ENCODE results near the gene CSF2.

The CSF2 gene

DNA sequence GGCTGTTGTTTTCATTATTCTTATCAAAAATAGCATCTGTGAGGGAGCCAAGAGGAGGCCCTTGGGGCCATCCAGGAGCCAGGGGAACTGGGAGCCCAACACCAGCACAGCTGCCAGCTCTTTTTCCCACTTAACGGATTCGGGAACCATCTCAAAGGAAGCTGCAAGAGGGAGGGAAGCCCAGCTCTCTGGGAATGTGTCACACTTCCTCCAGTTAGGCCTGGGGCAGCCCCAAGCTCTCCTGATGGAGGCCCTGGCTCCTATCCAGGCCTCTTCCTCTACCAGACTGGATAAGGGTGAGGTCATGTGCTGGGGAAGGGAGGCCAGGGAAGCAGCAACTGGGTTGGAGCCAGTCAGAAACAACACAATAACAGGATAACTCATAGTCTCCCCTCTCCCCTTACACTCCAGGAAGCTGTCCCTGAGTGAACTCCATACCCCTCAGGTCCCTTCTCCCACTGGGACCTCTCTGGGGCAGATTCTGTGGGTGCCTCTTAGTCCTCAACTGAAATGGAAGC, 12.7 kb downstream of the CSF2 start:
- H3K9me3 ChIP-seq (ENCODE audit: control insufficient read depth, low read length) = no peaks in the 10 kb centered on the region
- no peaks in the 10 kb centered on the region for H3K27me3 ChIP-seq (ENCODE audit: control insufficient read depth, insufficient read depth, low read length)
- no peak overlapping the region for H3K9ac ChIP-seq (ENCODE audit: low read length)
- no peaks in the 10 kb centered on the region for H3K36me3 ChIP-seq (ENCODE audit: control insufficient read depth, insufficient read depth, low read length)
- no peak overlapping the region for H3K4me3 ChIP-seq (ENCODE audit: low read length)
- H3K4me1 ChIP-seq (ENCODE audit: control insufficient read depth, insufficient read depth, low read length) = no peaks in the 10 kb centered on the region

DNA sequence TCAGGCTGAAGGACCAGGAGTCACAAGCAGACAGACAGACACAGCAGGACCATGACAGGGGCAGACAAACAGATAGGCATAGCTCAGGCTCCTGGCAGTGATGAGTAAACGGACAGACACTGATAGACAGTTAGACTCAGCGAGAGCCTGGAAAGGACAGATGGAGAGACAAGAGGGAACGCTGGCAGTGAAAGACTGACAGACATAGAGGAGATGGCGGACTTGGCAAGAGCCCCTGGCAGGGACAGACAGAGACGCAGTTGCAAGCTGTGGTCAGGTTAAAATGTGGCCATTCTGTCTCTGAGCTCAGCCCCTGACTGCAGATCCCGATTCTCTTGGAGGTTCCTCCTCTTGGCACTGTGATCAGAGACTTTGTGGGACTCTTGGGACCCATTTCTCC, 13.6 kb downstream of the CSF2 start:
- no peaks in the 10 kb centered on the region for H3K36me3 ChIP-seq (ENCODE audit: control insufficient read depth, insufficient read depth, low read length)
- no peak overlapping the region for H3K4me3 ChIP-seq (ENCODE audit: low read length)
- H3K27me3 ChIP-seq (ENCODE audit: control insufficient read depth, insufficient read depth, low read length) = no peaks in the 10 kb centered on the region
- no peaks in the 10 kb centered on the region for H3K9me3 ChIP-seq (ENCODE audit: control insufficient read depth, low read length)
- no peaks in the 10 kb centered on the region for H3K4me1 ChIP-seq (ENCODE audit: control insufficient read depth, insufficient read depth, low read length)
- H3K9ac ChIP-seq (ENCODE audit: low read length) = no peak overlapping the region

DNA sequence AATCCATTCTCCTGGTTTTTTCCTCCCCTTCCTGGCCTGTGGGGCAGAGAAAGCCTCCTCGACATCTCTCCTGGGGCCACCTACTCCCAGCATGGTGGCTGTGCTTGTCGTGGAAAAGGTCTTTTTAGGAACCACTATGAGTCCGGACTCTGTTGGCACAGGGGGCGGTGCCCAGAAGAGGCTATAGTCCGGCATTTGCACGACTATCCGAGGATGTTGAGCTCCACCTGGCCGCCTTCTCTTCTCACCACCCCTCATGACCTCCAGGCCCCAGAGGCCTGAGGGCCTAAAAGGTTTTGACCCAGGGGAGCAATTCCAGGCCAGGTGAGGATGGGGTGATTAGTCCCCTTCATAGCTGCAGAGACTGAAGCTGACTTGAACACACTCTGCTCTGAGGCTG, 14.1 kb downstream of the CSF2 start:
- Histone ChIP-seq H3K4me1 (ENCODE audit: control insufficient read depth, insufficient read depth, low read length) (no peaks in the 10 kb centered on the region), H3K4me3 (ENCODE audit: low read length) (no peak overlapping the region), H3K9ac (ENCODE audit: low read length) (no peak overlapping the region), H3K27me3 (ENCODE audit: control insufficient read depth, insufficient read depth, low read length) (no peaks in the 10 kb centered on the region), H3K9me3 (ENCODE audit: control insufficient read depth, low read length) (no peaks in the 10 kb centered on the region), H3K36me3 (ENCODE audit: control insufficient read depth, insufficient read depth, low read length) (no peaks in the 10 kb centered on the region)

DNA sequence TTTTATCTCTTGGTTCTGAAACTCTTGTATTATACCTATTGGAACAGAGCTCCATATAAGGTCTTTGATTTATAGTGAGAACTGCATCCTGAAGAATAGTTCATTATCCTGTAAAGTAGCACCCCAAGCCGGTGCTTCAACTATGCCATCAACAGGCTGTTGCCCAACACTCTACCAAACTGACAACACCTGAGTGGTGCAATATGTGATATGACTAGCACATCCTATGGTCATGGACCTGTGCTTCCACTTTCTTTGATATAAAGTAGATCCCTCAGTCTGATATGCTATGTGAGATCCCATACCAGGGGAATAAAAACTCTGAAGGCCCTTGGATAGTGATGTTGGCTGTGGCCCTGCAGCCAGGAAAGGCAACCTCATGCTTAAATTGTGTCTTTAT, 15.8 kb downstream of the CSF2 start:
- Histone ChIP-seq H3K36me3 (ENCODE audit: control insufficient read depth, insufficient read depth, low read length) (no peaks in the 10 kb centered on the region), H3K27me3 (ENCODE audit: control insufficient read depth, insufficient read depth, low read length) (no peaks in the 10 kb centered on the region), H3K9me3 (ENCODE audit: control insufficient read depth, low read length) (no peaks in the 10 kb centered on the region), H3K9ac (ENCODE audit: low read length) (no peak overlapping the region), H3K4me1 (ENCODE audit: control insufficient read depth, insufficient read depth, low read length) (no peaks in the 10 kb centered on the region), H3K4me3 (ENCODE audit: low read length) (no peak overlapping the region)

DNA sequence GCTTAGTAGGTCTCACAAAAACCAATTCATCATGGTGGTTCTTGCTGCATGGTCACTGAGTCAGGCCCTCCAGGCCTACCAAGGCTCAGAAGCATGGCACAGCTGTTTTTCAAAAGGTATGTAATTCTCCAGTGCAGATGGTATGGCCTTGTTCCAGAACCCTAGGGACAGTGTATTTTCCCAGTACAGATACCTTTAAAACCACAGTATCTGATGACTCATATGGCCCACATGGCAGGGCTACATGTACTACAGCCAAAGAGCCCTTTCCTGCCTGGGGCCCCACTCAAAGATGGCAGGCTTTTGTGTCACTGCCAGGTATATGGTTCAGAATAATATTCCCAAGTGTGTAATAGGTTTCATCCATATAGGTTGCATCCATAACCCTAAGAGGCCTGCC, 16.5 kb downstream of the CSF2 start:
- H3K36me3 ChIP-seq (ENCODE audit: control insufficient read depth, insufficient read depth, low read length) = no peaks in the 10 kb centered on the region

DNA sequence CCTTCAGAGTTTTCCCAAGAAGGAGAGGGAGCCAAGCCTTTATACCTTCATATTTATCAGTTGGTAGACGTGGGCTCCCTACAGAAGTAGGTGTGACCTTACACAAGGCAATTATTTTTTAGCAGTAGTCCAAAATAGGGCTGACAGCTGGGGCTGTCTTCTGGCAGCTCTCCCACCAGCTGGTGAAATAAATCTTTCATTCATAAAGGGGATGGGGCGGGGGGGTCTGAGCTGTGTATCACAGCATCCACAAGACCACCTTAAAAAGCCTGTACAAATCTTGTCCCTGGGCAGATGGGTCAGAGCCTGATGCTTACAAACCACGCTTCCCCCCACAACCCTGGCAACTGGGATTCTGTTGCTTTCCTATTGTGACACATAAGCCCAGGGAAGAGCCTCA, 19.7 kb downstream of the CSF2 start:
- Histone ChIP-seq H3K36me3 (ENCODE audit: control insufficient read depth, insufficient read depth, low read length) (no peaks in the 10 kb centered on the region), H3K4me1 (ENCODE audit: control insufficient read depth, insufficient read depth, low read length) (no peaks in the 10 kb centered on the region), H3K4me3 (ENCODE audit: low read length) (no peak overlapping the region), H3K27me3 (ENCODE audit: control insufficient read depth, insufficient read depth, low read length) (peaks cover 5% of the 10 kb centered on the region), H3K9me3 (ENCODE audit: control insufficient read depth, low read length) (no peaks in the 10 kb centered on the region), H3K9ac (ENCODE audit: low read length) (no peak overlapping the region)

More for the DNA sequence above, 16.5 kb downstream of the CSF2 start:
- no peak overlapping the region for H3K4me3 ChIP-seq (ENCODE audit: low read length)
- no peak overlapping the region for H3K9ac ChIP-seq (ENCODE audit: low read length)
- H3K27me3 ChIP-seq (ENCODE audit: control insufficient read depth, insufficient read depth, low read length) = peaks cover 2% of the 10 kb centered on the region
- H3K4me1 ChIP-seq (ENCODE audit: control insufficient read depth, insufficient read depth, low read length) = no peaks in the 10 kb centered on the region
- no peaks in the 10 kb centered on the region for H3K9me3 ChIP-seq (ENCODE audit: control insufficient read depth, low read length)

DNA sequence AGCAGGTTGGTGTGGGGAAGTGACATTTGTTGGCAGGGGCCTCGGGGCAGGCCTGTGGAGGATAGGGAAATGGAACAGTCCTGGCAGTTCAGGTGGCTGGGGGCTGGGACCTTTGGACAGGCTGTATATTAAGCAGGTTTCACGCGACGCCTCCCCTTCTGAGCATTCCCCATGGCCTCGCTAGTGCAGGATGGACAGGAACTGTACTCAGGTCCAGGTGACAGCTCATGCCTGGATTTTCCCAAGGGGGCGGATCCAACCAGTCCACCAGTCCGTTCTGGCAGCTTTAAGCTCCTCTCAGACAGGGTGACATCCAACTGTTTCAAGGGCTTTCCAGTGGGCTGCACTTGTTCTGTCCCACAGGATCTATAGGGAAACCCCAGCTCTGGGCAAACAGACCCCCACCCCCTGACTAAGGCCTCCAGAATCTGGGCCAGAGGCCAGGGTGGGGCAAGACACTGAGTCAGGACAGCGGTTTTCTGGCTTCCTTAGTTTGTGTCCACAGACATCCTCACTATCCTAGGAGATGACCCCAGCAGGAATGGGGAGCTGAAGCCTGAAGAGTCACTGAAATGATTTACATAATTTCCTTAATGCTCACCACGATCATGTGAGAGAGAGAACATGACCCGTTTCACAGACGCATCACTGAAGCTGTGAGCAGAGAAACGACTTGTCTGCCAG, 20.9 kb downstream of the CSF2 start:
- H3K9me3 ChIP-seq (ENCODE audit: control insufficient read depth, low read length) = no peaks in the 10 kb centered on the region
- no peaks in the 10 kb centered on the region for H3K36me3 ChIP-seq (ENCODE audit: control insufficient read depth, insufficient read depth, low read length)
- H3K4me3 ChIP-seq (ENCODE audit: low read length) = no peak overlapping the region
- H3K4me1 ChIP-seq (ENCODE audit: control insufficient read depth, insufficient read depth, low read length) = no peaks in the 10 kb centered on the region
- peaks cover 5% of the 10 kb centered on the region for H3K27me3 ChIP-seq (ENCODE audit: control insufficient read depth, insufficient read depth, low read length)
- no peak overlapping the region for H3K9ac ChIP-seq (ENCODE audit: low read length)

DNA sequence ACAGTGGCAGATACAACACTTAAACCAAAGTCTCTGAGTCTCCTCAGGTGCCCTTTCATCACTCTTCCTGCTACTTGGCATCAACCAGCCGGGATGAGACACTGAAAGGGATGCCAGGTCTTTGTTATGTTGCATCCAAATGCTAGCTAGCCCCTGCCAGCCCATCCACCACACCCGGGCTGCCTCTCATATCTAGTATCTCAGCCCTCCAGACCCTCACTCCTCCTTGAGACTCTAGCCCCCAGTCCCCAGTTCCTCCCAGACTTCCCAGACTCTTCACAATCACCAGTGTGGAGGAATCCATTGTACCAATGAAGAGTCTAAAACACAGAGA, 21.5 kb downstream of the CSF2 start:
- Histone ChIP-seq H3K9ac (ENCODE audit: low read length) (no peak overlapping the region), H3K27me3 (ENCODE audit: control insufficient read depth, insufficient read depth, low read length) (peaks cover 5% of the 10 kb centered on the region), H3K4me3 (ENCODE audit: low read length) (no peak overlapping the region), H3K9me3 (ENCODE audit: control insufficient read depth, low read length) (no peaks in the 10 kb centered on the region), H3K36me3 (ENCODE audit: control insufficient read depth, insufficient read depth, low read length) (no peaks in the 10 kb centered on the region), H3K4me1 (ENCODE audit: control insufficient read depth, insufficient read depth, low read length) (no peaks in the 10 kb centered on the region)

DNA sequence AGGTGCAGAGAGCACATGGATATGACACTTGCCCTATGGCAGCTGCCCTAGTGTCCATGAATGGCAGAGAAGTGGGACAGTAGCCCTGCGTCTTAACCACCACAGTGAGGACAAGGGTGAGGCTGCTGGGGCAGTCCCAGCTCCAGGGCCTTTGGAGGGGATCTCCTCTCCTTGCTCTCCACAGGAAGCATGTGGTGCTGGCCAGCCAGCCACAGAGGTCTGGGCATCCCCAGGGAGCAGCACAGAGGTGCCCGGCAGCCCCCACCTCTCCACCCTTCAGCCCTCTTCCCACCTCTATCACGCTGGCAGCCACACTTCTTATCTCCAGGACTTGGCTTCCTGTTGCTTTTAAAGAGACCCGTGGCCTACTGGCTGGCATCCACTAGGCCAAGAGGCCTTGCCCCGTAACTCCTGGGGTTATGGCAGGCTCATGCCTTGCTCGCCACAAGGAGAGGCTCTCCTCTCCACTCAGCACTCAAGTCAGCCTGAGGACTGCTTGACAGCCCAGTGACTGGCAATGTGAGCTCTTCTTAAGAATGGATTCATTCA, 21.9 kb downstream of the CSF2 start:
- H3K36me3 ChIP-seq (ENCODE audit: control insufficient read depth, insufficient read depth, low read length) = no peaks in the 10 kb centered on the region
- H3K27me3 ChIP-seq (ENCODE audit: control insufficient read depth, insufficient read depth, low read length) = peaks cover 5% of the 10 kb centered on the region
- H3K9ac ChIP-seq (ENCODE audit: low read length) = no peak overlapping the region
- no peaks in the 10 kb centered on the region for H3K9me3 ChIP-seq (ENCODE audit: control insufficient read depth, low read length)
- no peaks in the 10 kb centered on the region for H3K4me1 ChIP-seq (ENCODE audit: control insufficient read depth, insufficient read depth, low read length)
- no peak overlapping the region for H3K4me3 ChIP-seq (ENCODE audit: low read length)

DNA sequence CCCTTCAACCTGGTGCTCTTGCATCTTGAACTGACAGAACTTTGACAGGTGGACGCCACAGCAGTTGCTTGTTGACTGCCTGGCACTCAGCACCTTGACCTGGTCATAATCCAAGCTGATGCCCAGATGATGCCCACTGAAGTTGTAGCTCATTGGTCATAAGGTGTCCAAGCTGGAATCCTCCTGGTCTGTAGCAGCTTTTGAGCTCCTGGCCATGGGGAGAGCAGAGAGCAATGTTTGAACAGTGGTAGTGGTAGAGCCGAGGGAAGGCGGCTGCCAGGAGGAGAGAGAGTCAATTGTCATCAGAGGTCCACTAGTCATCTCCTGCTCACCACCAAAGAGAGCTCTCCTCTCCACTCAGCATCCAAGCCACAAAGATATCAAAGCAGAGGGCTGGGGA, 23.3 kb downstream of the CSF2 start:
- no peak overlapping the region for H3K4me3 ChIP-seq (ENCODE audit: low read length)
- H3K9ac ChIP-seq (ENCODE audit: low read length) = no peak overlapping the region
- no peaks in the 10 kb centered on the region for H3K4me1 ChIP-seq (ENCODE audit: control insufficient read depth, insufficient read depth, low read length)
- H3K27me3 ChIP-seq (ENCODE audit: control insufficient read depth, insufficient read depth, low read length) = peaks cover 5% of the 10 kb centered on the region
- no peaks in the 10 kb centered on the region for H3K9me3 ChIP-seq (ENCODE audit: control insufficient read depth, low read length)
- H3K36me3 ChIP-seq (ENCODE audit: control insufficient read depth, insufficient read depth, low read length) = no peaks in the 10 kb centered on the region

DNA sequence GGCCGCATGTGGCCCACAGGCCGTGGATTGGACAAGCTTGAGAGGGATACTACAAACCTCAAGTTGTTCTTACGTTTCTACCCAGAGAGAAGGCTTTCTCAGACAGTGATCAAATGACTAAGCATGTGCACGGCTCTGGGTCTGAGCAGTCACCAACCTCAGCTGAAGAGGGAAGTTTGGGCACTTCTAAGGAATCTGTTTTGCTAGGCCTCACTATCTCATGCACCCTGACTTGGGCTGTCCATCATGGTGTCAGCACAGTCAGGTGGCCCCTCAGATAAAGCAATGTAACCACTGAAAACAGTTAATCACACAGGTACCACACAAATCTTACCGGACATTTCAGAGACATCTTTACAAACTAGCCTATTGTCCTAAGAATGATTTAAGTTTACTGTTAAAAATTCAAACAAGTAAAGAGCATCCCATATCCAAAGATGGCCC, 24.6 kb downstream of the CSF2 start:
- H3K4me3 ChIP-seq (ENCODE audit: low read length) = no peak overlapping the region
- H3K9ac ChIP-seq (ENCODE audit: low read length) = no peak overlapping the region
- H3K9me3 ChIP-seq (ENCODE audit: control insufficient read depth, low read length) = no peaks in the 10 kb centered on the region
- no peaks in the 10 kb centered on the region for H3K4me1 ChIP-seq (ENCODE audit: control insufficient read depth, insufficient read depth, low read length)
- no peaks in the 10 kb centered on the region for H3K36me3 ChIP-seq (ENCODE audit: control insufficient read depth, insufficient read depth, low read length)
- H3K27me3 ChIP-seq (ENCODE audit: control insufficient read depth, insufficient read depth, low read length) = peaks cover 5% of the 10 kb centered on the region

DNA sequence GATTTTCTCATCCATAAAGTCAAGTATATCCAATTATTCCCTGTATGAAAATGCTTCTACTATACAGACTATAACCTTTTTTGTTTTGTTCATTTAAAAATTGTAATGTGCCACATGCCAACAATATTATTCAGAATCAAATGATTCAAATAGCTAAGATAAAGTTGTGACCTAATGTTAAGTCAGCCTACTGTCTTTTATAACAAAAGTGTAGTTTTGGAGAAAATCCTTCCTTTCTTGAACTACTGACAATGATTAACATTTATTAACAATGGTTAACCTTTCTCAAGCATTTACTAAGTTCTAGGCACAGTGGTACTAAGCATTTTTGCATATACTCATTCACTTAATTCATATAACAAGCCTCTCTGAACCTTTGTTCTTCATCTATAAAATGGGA, 25.0 kb downstream of the CSF2 start:
- H3K4me3 ChIP-seq (ENCODE audit: low read length) = no peak overlapping the region
- H3K36me3 ChIP-seq (ENCODE audit: control insufficient read depth, insufficient read depth, low read length) = no peaks in the 10 kb centered on the region
- H3K27me3 ChIP-seq (ENCODE audit: control insufficient read depth, insufficient read depth, low read length) = peaks cover 5% of the 10 kb centered on the region
- no peaks in the 10 kb centered on the region for H3K9me3 ChIP-seq (ENCODE audit: control insufficient read depth, low read length)
- H3K4me1 ChIP-seq (ENCODE audit: control insufficient read depth, insufficient read depth, low read length) = no peaks in the 10 kb centered on the region
- no peak overlapping the region for H3K9ac ChIP-seq (ENCODE audit: low read length)
